RPMI7951 (cell line): ENCODE results near the gene PNKD. TPM values are rescaled to one million over a fixed set of nuclear protein-coding genes. Genes with fewer than 3 reads are reported as not detected.

Experiments used
- DNase-seq: peaks from one replicate; pipeline ENCODE4 v3.0.0-alpha.2; 2012; ENCODE audit warnings: low read depth
- total RNA-seq: library from RNA; depleted of rRNA; stranded (reverse); fragments of >200 nt; shearing (Covaris generic); gene quantifications from 2 replicates; pipeline ENCODE4 v1.2.3, GENCODE V29; 2014

PNKD gene
- total RNA-seq, 1 experiment from 2014 or later, result 85.5 TPM

DNA sequence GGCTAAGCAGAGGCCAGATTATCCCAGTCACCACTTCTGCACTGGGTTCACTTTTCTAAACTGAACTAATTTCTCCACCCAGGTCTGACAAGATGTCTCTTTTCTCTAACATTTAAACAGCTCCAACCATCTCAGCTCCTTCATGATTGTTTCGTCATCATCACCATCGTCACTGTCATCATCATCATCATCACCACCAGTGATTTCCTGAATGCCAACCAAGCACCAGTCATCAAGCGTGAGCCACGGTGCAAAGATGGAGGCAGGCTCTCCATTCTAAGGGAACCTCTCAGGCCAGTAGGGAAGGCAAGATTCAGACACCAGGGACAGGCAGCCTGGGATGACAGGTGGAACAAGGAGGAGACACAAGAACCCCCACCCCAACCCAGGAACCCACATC is 47.5 kb downstream of the PNKD start:
- DNase-seq, result no peak

DNA sequence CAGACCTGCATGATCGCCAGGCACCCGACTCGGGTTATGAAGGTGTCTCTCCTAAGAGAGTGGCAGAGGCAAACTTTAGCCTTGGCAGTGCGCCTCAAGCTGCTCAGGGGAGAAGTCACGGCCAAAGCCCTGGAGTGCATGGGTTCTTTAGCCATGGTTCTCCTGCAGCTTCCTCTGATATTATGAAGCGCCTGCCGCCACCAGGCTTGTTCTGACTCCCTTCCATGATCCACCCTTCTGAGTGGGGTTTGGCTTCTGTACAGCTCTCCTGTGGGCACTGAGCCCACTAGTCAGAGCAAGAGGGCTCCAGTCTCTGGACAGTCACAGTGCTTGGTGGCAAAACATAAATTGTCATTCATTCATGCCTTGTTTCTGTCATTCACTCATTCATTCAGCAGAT is 47.9 kb downstream of the PNKD start:
- no peak for DNase-seq

DNA sequence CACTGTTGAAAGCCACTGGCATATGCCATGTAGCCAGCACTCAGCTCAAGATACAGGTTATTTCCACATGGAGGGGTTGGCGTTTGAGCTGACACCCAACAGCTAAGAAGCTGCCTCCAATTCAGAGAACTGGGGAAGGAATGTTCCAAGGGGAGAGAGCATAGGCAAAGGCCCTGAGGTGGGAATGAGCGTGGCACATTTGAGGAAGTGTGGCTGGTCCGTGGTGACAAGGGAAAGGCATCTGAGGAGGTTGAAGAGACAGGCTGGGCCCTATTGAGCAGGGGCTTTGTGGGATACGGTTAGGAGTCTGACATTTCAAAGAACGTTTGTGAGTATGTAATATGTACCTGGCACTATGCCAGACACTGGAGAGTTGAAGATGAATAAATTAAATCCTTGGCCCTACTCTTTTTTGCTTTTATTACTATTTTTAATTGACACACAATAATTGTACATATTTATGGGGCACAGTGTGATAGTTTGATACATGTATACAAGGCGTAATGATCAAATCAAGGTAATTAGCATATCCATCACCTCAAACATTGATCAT is 49.6 kb downstream of the PNKD start:
- no peak for DNase-seq

DNA sequence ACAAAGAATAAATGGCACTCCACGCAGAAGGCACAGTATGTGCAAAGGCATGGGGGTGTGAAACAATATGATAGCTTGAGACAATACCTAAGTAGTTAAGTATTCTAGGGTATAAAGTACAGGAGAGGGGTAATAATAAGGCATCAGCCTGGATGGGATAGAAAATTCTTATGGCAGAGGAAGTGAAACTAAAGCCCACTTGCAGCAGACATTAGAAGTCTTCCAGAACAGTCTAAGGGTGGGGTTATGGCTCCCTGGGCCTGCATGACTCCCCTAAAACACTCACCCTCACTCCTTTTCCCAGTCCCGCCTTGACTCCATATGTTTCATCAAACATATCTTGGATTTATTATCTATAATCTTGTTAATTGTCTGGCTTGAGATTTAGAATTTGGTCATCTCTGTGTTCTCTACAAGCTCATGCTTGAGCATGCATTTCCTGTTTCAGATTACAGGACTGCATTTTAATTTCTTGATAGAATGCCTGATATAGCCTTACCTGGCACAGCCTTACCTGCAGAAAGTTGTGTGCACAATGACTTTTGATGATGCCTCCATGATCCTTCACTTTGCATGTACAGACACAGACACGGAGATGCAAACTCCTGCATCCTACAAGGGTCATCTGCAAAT is 50.5 kb downstream of the PNKD start:
- DNase-seq, result no peak

DNA sequence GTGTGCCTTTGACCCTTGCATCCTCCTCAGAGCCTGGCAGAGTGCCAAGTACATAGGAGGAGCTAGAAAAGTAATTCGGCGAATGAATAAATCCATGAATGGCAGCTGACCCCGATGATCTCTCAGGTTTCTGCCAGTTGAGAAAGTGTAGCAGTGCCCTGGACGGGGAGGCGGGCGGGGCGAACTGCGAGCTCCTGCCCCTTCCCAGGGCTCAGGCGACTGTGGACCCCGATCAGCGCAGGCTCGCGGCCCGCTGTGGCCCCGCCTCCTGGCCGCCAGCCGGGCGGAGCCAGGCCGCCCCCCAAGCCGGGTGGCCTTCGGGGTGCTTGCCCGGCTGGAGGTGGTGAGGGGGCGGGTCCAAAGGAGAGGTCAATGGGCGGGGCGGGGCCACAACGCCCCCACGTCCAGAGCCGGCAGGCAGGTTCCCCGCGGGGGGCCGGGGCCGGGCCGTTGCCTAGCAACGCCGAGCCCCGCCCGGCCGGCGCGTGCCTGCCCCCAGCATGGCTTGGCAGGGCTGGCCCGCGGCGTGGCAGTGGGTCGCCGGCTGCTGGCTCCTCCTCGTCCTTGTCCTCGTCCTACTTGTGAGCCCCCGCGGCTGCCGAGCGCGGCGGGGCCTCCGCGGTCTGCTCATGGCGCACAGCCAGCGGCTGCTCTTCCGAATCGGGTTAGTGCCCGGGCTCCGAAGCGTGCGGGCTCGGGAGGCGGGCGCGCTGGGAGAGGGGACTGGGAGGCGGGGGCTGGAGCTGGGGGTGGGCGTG is 52.6 kb downstream of the PNKD start:
- DNase-seq, result peak; percentile 93

DNA sequence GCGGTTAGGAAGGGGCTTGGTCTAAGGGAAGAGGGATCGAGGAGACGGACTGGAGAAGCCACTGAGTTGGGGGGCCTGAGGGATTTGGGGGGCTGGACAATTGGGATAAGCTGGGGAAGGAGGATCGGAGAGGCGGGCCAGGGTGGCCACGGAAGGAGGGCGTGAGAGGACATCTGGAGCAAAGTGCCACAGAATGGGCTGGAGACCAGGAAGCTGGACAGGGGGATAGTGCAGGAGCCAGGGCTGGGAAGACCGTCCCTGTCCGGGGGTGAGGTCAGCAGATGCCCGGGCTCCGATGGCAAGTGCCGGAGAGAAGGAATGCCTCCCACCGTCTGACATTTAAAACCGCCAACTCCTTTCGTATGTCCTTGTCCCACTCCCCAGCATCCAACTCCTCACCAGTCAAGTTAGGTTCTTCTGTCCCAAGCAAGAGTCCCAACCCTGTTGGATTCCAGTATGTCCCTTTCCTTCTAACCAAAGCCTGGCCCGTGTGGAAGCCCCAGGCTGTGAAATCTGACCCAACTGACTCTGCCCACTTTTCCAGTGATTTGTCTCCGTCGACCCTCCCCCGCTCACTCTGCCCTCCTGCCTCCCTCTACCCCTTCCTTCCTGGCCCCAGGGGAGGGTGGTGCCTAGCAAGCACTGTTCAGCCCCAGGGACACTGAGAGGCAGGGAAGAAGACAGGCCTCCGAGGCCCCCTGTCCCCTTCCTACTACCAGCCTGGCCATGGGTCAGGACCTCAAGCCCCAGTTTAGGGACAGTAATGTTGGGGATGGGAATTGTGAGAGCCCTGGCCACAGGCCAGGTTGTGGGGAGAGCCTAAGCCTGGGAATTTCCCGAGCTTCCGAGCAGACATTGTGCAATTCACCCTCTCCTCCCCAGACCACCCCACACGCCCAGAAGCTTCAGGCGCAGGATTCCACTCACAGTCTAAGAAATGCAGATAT is 53.5 kb downstream of the PNKD start:
- peak; percentile 93 for DNase-seq

DNA sequence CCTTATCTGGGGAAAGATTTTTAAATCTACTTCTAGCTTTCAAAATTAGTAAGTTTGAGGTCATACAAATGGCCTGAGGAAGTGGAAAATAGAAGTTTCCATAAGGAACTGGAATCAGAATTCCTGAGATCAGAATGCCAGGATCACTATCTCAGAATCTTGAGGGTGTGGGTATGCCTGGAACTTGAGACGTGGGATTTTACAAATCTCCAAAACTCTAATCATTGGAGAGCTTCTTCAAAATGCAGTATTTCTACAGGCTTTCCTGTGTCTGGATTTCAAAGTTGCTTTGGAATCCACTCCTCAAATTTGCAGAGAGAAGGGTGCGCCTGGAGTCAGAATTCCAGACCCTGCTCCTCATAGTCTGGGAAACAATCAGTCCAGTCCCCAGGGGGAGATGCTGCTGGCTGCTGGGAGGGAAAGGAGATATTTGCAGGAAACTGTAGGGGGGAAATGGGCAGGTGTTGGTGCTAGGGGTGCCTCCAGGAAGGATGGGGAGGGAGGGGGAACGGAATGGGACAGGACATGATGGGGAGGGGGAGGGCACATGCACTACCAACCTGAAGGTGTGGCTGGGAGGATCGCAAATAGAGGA is 55.3 kb downstream of the PNKD start:
- DNase-seq, result no peak

DNA sequence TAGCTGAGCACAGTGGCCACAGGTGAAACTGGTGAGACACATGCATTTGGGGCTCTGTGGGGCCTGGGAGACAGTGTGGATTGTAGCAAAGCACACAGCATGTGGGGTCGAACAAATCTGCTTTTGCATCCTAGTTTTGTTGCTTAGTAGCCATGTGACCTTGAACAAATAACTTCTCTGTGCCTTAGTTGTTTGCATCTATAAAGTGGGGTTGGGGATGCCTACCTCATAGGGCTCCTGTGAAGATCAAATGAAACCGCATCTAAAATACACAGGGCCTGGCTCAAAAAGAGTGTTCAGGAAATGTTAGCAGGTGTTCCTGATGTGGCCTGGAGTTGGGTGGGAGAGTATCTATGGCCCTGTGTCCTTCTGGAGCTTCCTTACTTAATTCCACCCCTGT is 56.0 kb downstream of the PNKD start:
- DNase-seq, result no peak

DNA sequence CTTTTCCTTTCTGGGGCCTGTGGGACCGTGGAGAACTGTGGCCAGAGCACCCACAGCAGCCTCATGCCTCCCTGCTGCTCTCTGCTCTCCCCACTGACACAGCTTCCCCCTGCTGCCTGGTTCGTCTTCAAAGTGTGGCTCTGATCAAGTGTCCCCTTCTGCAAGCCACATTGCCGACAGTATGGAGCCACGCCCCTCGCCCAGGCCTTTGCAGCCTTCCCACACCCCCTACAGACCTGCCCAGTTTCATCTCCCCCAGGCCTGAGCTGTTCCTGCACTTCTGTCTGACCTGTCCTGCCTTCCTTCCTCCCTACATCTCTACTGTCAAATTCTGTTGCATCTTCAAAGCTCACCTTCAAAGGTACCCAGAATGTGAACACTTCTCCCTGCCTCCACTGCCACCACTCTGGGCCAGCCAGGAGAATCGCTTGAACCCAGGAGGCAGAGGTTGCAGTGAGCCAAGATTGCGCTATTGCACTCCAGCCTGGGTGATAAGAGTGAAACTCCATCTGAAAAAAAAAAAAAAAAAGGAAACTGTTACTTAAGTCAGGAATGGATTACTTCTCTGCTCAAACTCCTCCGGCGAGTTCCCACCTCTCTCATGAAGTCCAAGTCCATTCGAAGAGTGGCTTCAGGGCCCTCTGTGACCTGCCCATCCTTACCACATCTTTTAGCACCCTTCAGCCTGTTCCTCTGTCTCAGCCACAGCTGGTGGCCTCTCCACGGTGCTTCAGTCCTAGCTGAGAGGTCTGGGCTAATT is 57.3 kb downstream of the PNKD start:
- no peak for DNase-seq

DNA sequence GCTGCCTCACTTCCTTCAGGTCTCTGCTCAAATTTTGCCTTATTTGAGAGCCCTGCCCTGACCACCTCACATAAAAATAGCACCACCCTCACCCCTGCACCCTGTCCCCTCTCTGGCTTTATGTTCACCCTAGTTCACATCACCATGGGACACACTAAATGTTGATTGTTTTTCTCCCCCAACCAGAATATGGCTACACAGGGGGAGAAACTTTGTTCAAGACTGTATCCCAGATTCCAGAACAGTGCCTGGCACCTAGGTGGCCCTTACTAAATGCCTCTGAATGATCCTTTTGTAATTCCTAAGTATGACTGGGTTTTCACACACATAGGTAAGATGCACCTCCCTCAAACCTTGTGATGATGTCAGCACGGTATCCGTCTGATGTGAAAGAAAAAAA is 58.0 kb downstream of the PNKD start:
- DNase-seq, result no peak

DNA sequence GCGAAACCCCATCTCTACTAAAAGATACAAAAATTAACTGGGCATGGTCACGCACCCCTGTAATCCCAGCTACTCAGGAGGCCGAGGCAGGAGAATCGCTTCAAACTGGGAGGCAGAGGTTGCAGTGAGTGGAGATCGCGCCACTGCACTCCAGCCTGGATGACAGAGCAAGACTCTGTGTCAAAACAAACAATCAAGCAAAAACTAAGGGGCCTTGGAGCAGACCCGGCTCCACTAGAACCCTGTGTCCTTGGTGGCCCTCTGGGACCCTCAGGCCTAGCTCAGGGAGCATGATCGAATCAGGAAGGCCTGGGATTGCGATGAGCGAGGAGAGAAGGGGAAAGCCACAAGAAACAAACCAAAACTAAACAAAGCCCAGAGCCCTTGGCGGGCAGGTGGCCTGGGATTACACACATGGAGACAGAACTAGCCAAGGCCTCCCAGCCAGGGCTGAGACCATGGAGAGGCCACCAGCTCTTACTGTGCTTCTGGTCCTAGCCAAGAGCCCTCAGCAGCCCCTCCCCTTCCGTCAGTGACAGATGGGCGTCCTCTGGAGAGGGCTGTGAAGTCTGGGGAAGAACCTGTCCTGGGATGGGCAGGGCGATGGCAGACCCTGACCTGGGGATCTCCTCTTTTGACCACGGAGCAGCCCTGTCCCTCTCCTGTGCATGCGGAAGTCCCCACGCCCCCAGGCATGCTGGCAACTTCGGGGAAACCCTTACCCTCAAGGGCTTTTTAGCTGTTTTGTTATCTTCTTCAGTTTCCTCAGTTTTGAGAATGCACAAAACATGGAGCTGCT is 58.9 kb downstream of the PNKD start:
- DNase-seq, result no peak

DNA sequence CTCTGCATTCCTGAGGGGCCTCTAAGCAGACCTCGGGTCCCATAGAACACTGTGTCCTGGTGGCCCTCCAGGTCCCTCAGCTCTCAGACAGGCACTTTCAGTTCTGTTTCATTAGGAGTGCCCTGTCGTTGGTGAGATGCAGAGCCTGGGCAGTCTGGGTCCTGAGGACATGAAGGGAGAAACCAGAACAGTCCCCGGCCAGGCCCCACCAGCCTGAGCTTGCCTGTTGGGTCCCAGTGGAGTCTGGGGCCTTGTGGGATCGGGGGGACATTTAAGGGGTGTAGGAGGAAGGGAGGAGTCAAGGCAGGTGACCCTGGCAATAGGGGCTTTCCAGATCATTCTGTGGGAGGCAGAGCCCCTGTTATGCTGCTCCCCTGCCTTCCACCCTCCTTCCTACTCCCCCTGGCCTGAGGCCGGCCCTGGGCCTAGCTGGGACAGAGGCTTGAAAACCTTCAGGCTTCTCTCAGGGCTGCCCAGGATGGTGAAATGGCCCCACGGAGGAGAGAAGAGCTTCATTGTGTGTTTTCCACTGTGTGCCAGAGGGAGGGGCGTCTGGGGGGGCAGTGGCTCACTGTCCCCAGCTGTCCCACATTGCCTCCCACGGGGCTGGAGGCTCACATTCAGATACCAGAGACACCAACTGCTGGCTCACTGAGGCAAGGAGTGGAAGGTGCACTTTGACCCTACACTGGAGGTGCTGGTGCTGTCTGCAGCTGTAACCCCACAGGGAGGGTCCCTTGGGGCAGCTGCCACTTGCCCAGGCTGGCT is 59.7 kb downstream of the PNKD start:
- DNase-seq, result no peak

DNA sequence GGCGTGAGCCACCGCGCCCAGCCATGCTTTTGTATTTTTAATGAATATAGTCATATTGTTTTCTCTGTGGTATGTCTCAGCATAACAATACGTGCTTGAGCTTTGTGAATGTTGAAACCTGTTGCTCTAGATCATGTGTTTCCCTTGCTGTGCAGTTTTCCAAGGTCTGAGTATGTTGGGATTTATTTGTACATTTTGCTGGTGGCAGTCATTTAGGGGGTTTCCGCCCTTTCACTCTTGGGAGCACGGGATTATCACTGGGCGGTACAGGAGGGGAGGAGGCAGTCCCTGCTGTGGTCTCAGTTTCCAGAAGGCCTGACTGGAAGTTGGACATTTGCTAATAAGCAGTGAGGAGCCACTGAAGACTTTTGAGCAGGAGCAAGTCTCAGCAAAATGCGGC is 61.4 kb downstream of the PNKD start:
- DNase-seq, result no peak

DNA sequence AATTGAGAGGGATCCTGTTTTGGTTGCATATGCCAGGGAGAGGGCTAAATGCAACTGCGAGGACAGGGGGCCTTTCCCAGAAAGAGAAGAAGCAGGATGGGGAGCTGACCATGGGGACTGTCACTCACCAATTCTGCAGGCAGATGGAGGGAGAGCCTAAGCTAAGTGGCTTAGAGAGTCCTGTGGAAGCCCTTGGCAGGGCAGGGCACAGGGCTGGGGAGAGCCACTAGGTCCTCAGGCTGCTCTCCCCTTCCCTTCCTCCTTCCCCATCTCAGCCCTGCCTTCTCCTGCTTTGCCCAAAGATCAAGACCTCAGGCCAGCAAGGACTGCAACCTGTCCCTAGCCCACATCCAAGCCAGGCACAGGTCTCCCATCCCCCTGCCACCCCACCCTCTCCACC is 62.0 kb downstream of the PNKD start:
- no peak for DNase-seq

DNA sequence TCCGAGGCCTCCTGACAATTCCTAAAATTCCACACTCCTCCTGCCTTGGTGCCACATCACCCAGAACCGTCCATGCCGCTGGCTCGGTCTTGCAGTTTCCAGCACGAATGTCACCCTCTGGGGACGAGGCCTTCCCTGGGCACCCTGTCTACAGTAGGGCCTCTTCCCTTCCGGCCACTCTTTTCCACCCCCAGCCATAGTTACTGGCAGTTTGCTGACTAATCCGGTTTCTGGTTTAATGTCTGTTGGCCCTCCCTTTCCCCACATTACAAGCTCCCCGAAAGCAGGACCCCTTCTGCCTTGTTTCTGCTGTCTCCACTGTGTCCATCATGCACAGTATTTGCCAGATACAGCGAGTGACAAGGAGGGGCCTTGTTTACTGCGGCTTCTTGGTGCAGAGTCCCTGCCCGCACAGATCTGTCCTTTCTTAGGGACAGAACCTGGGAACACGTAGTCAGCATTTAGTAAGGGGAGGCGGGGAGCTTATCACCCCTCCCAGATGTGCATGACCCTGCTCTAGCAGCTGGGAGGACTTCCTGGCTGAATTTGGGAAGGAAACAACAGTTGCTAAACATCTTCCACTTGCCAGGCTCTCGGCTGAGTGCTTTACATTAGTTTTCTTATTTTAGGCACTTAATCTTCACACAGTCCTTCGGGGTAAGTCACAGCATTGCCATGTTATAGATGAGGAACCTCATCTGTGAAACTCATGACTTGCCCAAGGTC is 62.8 kb downstream of the PNKD start:
- DNase-seq, result no peak

DNA sequence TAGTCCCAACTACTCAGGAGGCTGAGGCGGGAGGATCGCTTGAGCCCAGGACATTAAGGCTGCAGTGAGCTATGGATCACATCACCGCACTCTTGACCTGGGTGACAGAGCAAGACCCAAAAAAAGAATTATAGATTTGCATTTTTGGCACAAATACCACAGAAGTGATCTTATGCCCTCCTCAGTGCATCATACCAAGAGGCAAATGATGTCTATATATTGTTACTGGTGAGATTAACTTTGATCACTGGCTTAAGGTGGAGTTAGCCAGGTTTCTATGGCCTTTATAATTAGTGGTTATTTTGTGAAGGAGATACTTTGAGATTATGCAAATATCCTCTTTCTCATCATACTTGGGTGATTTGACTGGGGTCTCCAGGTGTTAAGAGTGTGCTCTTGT is 64.2 kb downstream of the PNKD start:
- DNase-seq, result no peak

DNA sequence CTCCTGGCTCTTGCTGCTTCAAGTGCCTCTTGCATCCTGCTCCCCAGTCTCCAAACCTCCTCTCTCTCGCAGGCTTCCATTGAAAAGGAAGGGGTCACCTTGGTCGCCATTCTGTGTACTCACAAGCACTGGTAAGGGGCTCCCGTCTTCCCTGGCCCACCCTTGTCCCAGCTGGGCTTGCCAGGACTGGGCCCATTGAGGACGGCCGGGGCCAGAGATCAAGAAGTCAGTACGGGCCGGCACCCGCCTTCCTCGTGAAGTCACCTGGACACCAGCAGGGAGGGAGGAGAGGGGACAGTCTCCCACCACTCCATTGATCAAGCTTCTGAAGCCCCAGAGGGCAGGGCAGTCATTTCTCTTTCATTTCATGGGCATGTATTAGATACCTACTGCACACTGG is 70.3 kb downstream of the PNKD start:
- DNase-seq, result no peak

DNA sequence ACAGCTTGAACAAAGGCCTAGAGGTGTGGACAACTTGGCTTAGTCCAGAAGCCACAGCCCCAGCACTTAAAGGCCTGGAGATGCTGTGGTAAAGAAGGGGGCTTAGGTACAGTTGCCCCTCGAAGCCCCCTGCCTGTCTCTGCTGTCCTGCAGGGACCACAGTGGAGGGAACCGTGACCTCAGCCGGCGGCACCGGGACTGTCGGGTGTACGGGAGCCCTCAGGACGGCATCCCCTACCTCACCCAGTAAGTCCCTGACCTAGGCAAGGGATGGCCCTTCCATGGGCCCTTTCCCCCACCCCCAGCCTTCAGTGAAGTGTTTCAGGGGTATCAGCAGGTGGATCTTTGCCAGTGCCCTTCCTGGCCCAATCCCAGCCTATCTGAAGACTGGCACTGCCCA is 71.1 kb downstream of the PNKD start:
- no peak for DNase-seq

DNA sequence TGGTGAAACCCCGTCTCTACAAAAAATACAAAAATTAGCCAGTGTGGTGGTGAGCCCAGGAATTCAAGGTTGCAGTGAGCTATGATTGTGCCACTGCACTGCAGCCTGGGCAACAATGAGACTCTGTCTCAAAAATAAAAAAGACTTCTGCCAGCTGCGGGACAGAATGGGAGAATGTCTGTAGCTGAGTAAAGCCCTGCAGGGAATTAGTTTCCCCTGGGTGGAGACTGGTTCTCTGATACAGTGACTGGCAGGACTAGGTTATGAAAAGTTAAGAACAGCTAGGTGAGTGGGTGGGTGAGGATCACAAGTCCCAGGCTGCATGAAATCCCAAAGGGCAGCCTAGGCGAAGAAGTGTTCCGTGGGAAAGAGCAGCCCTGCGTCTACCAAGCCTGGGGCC is 72.5 kb downstream of the PNKD start:
- DNase-seq, result no peak
